SK-N-SH (cell line): ENCODE measurements around the gene MYEOV. TPM values are rescaled to one million over a fixed set of nuclear protein-coding genes. Genes with fewer than 3 reads are reported as not detected.

Source experiments
- CTCF ChIA-PET: fragments of 300-600, 350-600 bp; formaldehyde crosslinking; extraction: SDS; loops from one replicate; lab custom pipeline; 2021; lab: Yijun Ruan, JAX
- POLR2A ChIA-PET: fragments of 350-600 bp; sonication (Branson Sonifier 250); formaldehyde crosslinking; extraction: SDS; loops from one replicate; lab custom pipeline; 2020; ENCODE audit warnings: antibody characterized with exemption, inconsistent platforms; lab: Yijun Ruan, JAX
- DNase-seq: peaks from one replicate; pipeline ENCODE4 v3.0.0; 2012
- H2AFZ ChIP-seq: fragments of 200-600 bp; sonication (generic); 2 replicates; pipeline ENCODE4 v1.8.1; 2016; ENCODE audit warnings: antibody characterized with exemption, mild to moderate bottlenecking, low read depth
- H3F3A ChIP-seq: fragments of 200-600 bp; sonication (generic); replicated peaks from 2 replicates; pipeline ENCODE3; 2016; ENCODE audit warnings: antibody characterized with exemption, mild to moderate bottlenecking; ENCODE audit not compliant: insufficient read depth
- H3K27ac ChIP-seq, 2 experiments: fragments of 200-500 bp in 1 of 2; fragments of 200-600 bp in 1 of 2; sonication (Bioruptor generic) in 1 of 2; sonication (generic), shearing (Covaris generic) in 1 of 2; 2 replicates each; pipeline versions ENCODE4 v1.5.1 to v1.6.1; 2014 to 2016; ENCODE audit warnings: low read depth in 2 of 2, inconsistent platforms in 1 of 2, low read length in 1 of 2, mild to moderate bottlenecking in 1 of 2, mixed read lengths in 1 of 2
- H3K27me3 ChIP-seq: fragments of 200-600 bp; sonication (generic), shearing (Covaris generic); 2 replicates; pipeline ENCODE4 v1.6.1; 2016; ENCODE audit warnings: mixed run types; ENCODE audit not compliant: insufficient read depth
- H3K36me3 ChIP-seq, 2 experiments: fragments of 200-500 bp in 1 of 2; fragments of 200-600 bp in 1 of 2; sonication (Bioruptor generic) in 1 of 2; sonication (generic) in 1 of 2; replicated peaks in 1 of 2; 2 replicates each; pipeline versions ENCODE3 to v1.5.1; 2014 to 2016; ENCODE audit warnings: low read length in 1 of 2, mild to moderate bottlenecking in 1 of 2; ENCODE audit not compliant: insufficient read depth in 2 of 2, control insufficient read depth in 1 of 2
- H3K4me1 ChIP-seq, 2 experiments: fragments of 200-500 bp in 1 of 2; fragments of 200-600 bp in 1 of 2; sonication (Bioruptor generic) in 1 of 2; sonication (generic), shearing (Covaris generic) in 1 of 2; 2 replicates each; pipeline versions ENCODE4 v1.5.1 to v1.6.1; 2014 to 2016; ENCODE audit warnings: low read depth in 1 of 2, low read length in 1 of 2, mixed run types in 1 of 2; ENCODE audit not compliant: insufficient read depth in 2 of 2, control insufficient read depth in 1 of 2
- H3K4me2 ChIP-seq: fragments of 200-600 bp; sonication (generic), shearing (Covaris generic); 2 replicates; pipeline ENCODE4 v1.6.1; 2017; ENCODE audit warnings: mixed run types
- H3K4me3 ChIP-seq, 2 experiments: fragments of 200-500 bp in 1 of 2; fragments of 200-600 bp in 1 of 2; sonication (Bioruptor generic) in 1 of 2; sonication (generic), shearing (Covaris generic) in 1 of 2; 2 replicates each; pipeline versions ENCODE4 v1.5.1 to v1.8.1; 2014 to 2016; ENCODE audit warnings: low read depth in 2 of 2, inconsistent platforms in 1 of 2, low read length in 1 of 2, mild to moderate bottlenecking in 1 of 2, mixed read lengths in 1 of 2, moderate library complexity in 1 of 2
- H3K79me2 ChIP-seq: fragments of 200-600 bp; sonication (generic); 2 replicates; pipeline ENCODE4 v1.8.1; 2017; ENCODE audit warnings: mild to moderate bottlenecking; ENCODE audit not compliant: insufficient read depth
- H3K9ac ChIP-seq: fragments of 200-600 bp; sonication (generic); 2 replicates; pipeline ENCODE4 v1.6.1; 2017; ENCODE audit warnings: mixed run types
- H3K9me2 ChIP-seq: fragments of 200-600 bp; sonication (generic); 2 replicates; pipeline ENCODE4 v1.6.1; 2017; ENCODE audit warnings: mixed run types
- H3K9me3 ChIP-seq: fragments of 200-600 bp; sonication (generic); 2 replicates; pipeline ENCODE4 v1.6.1; 2017; ENCODE audit warnings: mixed run types, mild to moderate bottlenecking, moderate library complexity
- H4K20me1 ChIP-seq: fragments of 200-600 bp; sonication (generic); 2 replicates; pipeline ENCODE4 v1.6.1; 2017; ENCODE audit warnings: mild to moderate bottlenecking, mixed run types; ENCODE audit not compliant: insufficient read depth
- CHD2 ChIP-seq: fragments of 150-350 bp; IDR thresholded peaks from 2 replicates; pipeline ENCODE4 v1.6.1; 2018; ENCODE audit warnings: low read length; ENCODE audit not compliant: partially characterized antibody
- EZH2phosphoT487 ChIP-seq: fragments of 200-600 bp; sonication (generic); IDR thresholded peaks from 2 replicates; pipeline ENCODE4 v1.6.1; 2017; ENCODE audit warnings: low read depth, mixed run types, mild to moderate bottlenecking, antibody characterized with exemption, moderate library complexity, borderline replicate concordance
- FOSL2 ChIP-seq: IDR thresholded peaks from 2 replicates; pipeline ENCODE4 v1.4.0; 2012; ENCODE audit warnings: low read depth, mild to moderate bottlenecking, moderate library complexity, borderline replicate concordance
- GABPA ChIP-seq: IDR thresholded peaks from 2 replicates; pipeline ENCODE4 v1.4.0; 2012; ENCODE audit warnings: low read depth, mild to moderate bottlenecking
- GATA2 ChIP-seq: sonication (generic); formaldehyde crosslinking; IDR thresholded peaks from 2 replicates; pipeline ENCODE4 v1.5.0; 2020; ENCODE audit warnings: mild to moderate bottlenecking, missing genetic modification reagents
- JUND ChIP-seq: IDR thresholded peaks from 2 replicates; pipeline ENCODE4 v1.4.0; 2012
- MAX ChIP-seq: IDR thresholded peaks from 2 replicates; pipeline ENCODE4 v1.4.0; 2012; ENCODE audit warnings: low read depth
- PBX3 ChIP-seq: IDR thresholded peaks from 2 replicates; pipeline ENCODE4; 2012
- TEAD4 ChIP-seq: IDR thresholded peaks from 2 replicates; pipeline ENCODE4 v1.4.0; 2012; ENCODE audit warnings: mild to moderate bottlenecking, borderline replicate concordance; ENCODE audit not compliant: insufficient read depth
- WGBS: methylation state at CpG from one replicate; pipeline ENCODE4 v1.1.6; 2017; ENCODE audit warnings: low lambda C conversion rate; 5-methylcytosine and 5-hydroxymethylcytosine counted together
- polyA plus RNA-seq, 3 experiments: library from polyadenylated mRNA; depleted of rRNA; stranded (reverse); fragments of >200 nt; gene quantifications; 2 replicates each; pipeline ENCODE4 v1.2.3, GENCODE V29; 2012
- TF ChIP-seq, protein P1 (sequence below): IDR thresholded peaks from 2 replicates; pipeline ENCODE4 v1.4.0; 2012; ENCODE audit warnings: low read depth, borderline replicate concordance

Gene MYEOV
- polyA plus RNA-seq, 1 of the 3 experiments (the other 2 are of a cell fraction) = 3.0 TPM

DNA sequence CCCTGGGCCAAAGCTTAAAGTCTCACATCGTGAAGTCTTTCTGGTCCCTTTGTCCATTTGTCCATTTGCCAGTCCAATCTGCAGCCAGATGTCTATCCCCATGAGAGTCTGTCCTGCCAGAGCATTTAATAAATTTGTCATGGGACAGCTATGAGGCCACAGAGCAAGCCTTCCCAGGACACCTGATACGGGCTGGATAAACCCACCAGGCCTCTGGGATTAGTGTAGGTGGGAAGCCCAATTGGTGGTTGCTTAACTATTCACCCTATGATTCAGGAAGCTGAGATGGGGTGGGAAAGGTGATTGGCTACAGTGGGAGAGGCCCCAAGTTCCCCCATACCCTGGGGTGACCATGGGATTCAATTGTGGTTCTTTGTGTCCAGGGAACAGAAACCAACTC is 39.9 kb downstream of the MYEOV start:
- H3K9me2 ChIP-seq = no peaks in the 10 kb centered on the region
- no peak overlapping the region for H3K4me2 ChIP-seq
- H3F3A ChIP-seq = no peaks in the 10 kb centered on the region
- CTCF ChIA-PET = interaction anchor here (0.6 to 1.2 kb wide), 4 partner anchors 41 to 232 kb away, joined by 3 to 4 read pairs (median 3); no protein-coding TSS in a partner anchor
- H3K27me3 ChIP-seq = no peaks in the 10 kb centered on the region
- H3K4me3 ChIP-seq = no peak overlapping the region
- no peak for DNase-seq
- H4K20me1 ChIP-seq = no peaks in the 10 kb centered on the region
- H2AFZ ChIP-seq = no peak overlapping the region
- H3K9ac ChIP-seq = no peak overlapping the region
- no peak overlapping the region for H3K27ac ChIP-seq
- 100% methylated on average over 2 of the region's 2 CpGs for WGBS
- TF ChIP-seq GATA2 (CRISPR knock-in tag) = no peak
- TF ChIP-seq GABPA = no peak
- no peak for TF ChIP-seq EZH2phosphoT487
- TF ChIP-seq JUND = no peak
- TF ChIP-seq MAX = no peak
- TF ChIP-seq TEAD4 = no peak
- H3K4me1 ChIP-seq = peaks cover 0 to 9% of the 10 kb centered on the region in 2 experiments; a peak in 1 of 4 replicates
- peaks cover 5% of the 10 kb centered on the region; the same call in 1 of the 2 replicates for H3K79me2 ChIP-seq
- H3K9me3 ChIP-seq = no peaks in the 10 kb centered on the region
- H3K36me3 ChIP-seq = peaks cover 0 to 6% of the 10 kb centered on the region in 2 experiments
- POLR2A ChIA-PET = no interaction called here

GRCh38 chr11:69335007-69335780 is 41.2 kb downstream of the MYEOV start:
- Histone ChIP-seq H3K27ac (no peak overlapping the region), H2AFZ (no peak overlapping the region), H3K9ac (no peak overlapping the region), H3K9me2 (no peaks in the 10 kb centered on the region), H4K20me1 (no peaks in the 10 kb centered on the region), H3K4me1 (peaks cover 0 to 9% of the 10 kb centered on the region in 2 experiments; a peak in 1 of 4 replicates), H3K27me3 (no peaks in the 10 kb centered on the region), H3K4me3 (no peak overlapping the region), H3F3A (no peaks in the 10 kb centered on the region), H3K9me3 (no peaks in the 10 kb centered on the region), H3K4me2 (no peak overlapping the region), H3K36me3 (peaks cover 0 to 6% of the 10 kb centered on the region in 2 experiments), H3K79me2 (no peaks in the 10 kb centered on the region; the same call in 1 of the 2 replicates)
- no peak for TF ChIP-seq JUND
- no peak for TF ChIP-seq PBX3
- no peak for TF ChIP-seq EZH2phosphoT487
- no peak for TF ChIP-seq FOSL2
- no peak for TF ChIP-seq TEAD4
- no peak for TF ChIP-seq CHD2
- TF ChIP-seq, protein P1, sequence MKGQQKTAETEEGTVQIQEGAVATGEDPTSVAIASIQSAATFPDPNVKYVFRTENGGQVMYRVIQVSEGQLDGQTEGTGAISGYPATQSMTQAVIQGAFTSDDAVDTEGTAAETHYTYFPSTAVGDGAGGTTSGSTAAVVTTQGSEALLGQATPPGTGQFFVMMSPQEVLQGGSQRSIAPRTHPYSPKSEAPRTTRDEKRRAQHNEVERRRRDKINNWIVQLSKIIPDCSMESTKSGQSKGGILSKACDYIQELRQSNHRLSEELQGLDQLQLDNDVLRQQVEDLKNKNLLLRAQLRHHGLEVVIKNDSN = no peak
- 94% methylated on average over 10 of the region's 15 CpGs for WGBS
- ChIA-PET CTCF (interaction anchor here (1.4 kb wide), 1 partner anchor 203 kb away, joined by 4 read pairs; no protein-coding TSS in a partner anchor), POLR2A (no interaction called here)
- DNase-seq = no peak
